Peyer's patch (tissue), 4 donors: ENCODE results near the gene ZDHHC11. TPM values are rescaled to one million over a fixed set of nuclear protein-coding genes. Genes with fewer than 3 reads are reported as not detected.
"Not testable (repeated sequence)": the region's sequence is repeated elsewhere in the genome, so short reads cannot be mapped to it uniquely, and the experiment has no call there.

ENCODE experiments used
- DNase-seq, 3 donors: peaks; one replicate each; pipeline ENCODE4 v3.0.0-alpha.2; 2017 to 2019
- H3K27ac ChIP-seq, 4 donors: fragments of 200-600 bp; sonication (generic); one replicate each; pipeline ENCODE4 v1.5.1; 2016 to 2019
- H3K27me3 ChIP-seq, 2 donors: fragments of 200-600 bp; sonication (generic); one replicate each; pipeline ENCODE4 v1.5.1; 2019
- H3K36me3 ChIP-seq, 3 donors: fragments of 200-600 bp; sonication (generic); one replicate each; pipeline ENCODE4 v1.5.1; 2016 to 2019
- H3K4me1 ChIP-seq, 4 donors: fragments of 200-600 bp; sonication (generic); one replicate each; pipeline ENCODE4 v1.5.1; 2016 to 2019
- H3K4me3 ChIP-seq, 4 donors: fragments of 200-600 bp; sonication (generic); 1 replicate in 3 of 4; 2 replicates in 1 of 4; pipeline ENCODE4 v1.5.1; 2016 to 2019; ENCODE audit warnings: mild to moderate bottlenecking in 1 of 4
- H3K9me3 ChIP-seq, 4 donors: fragments of 200-600 bp; sonication (generic); one replicate each; pipeline ENCODE4 v1.5.1; 2016 to 2019; ENCODE audit warnings: mild to moderate bottlenecking in 1 of 4
- CTCF ChIP-seq, 6 experiments: fragments of 450-650 bp in 4 of 6; fragments of 200-600 bp in 2 of 6; sonication (generic) in 1 of 6; IDR thresholded peaks; one replicate each; pipeline ENCODE4 v1.5.1; 2017 to 2019; ENCODE audit warnings: antibody characterized with exemption in 6 of 6, mild to moderate bottlenecking in 3 of 6, moderate library complexity in 1 of 6
- POLR2A ChIP-seq, 2 donors: fragments of 450-650 bp; IDR thresholded peaks; one replicate each; pipeline ENCODE4 v1.5.1; 2017; ENCODE audit warnings: antibody characterized with exemption in 2 of 2, mild to moderate bottlenecking in 2 of 2, moderate library complexity in 2 of 2
- total RNA-seq, 4 donors: library from RNA; depleted of rRNA; stranded (reverse); fragments of >200 nt; gene quantifications; one replicate each; pipeline ENCODE4 v1.1.0, GENCODE V29; 2016

The ZDHHC11 gene
- total RNA-seq, 4 donors from 2014 or later: 7.7 to 82.5 (median 29.6) TPM

DNA sequence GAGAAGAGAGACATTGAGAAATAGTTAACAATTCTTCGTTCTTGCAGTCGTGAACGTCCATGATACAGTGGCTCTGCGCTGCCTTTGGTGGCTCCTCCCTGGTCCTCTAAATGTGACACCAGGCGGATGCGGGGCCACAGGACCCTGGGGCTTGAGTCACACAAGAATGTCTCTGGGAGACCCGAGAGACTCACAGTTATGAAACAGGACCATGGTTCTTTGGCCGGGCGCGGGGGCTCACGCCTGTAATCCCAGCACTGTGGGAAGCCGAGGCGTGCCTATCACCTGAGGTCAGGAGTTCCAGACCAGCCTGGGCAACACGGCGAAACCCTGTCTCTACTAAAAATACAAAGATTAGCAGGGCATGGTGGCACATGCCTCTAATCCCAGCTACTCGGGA lies 767 bp upstream of the ZDHHC11 start:
- no peaks in the 10 kb centered on the region for H3K27me3 ChIP-seq
- H3K36me3 ChIP-seq: no peaks in the 10 kb centered on the region
- peak in 2 of 3 donors; percentile 34 to 40 for DNase-seq
- no peaks in the 10 kb centered on the region for H3K4me1 ChIP-seq
- H3K27ac ChIP-seq: no peak overlapping the region
- H3K9me3 ChIP-seq: no peaks in the 10 kb centered on the region
- H3K4me3 ChIP-seq: no peak overlapping the region
- TF ChIP-seq POLR2A (IDR thresholded peaks at IDR 0.05): no peak
- no peak for TF ChIP-seq CTCF (IDR thresholded peaks at IDR 0.05)

- Histone ChIP-seq H3K4me3 (no peak overlapping the region), H3K9me3 (no peaks in the 10 kb centered on the region), H3K36me3 (no peaks in the 10 kb centered on the region), H3K4me1 (no peaks in the 10 kb centered on the region), H3K27ac (no peak overlapping the region), H3K27me3 (no peaks in the 10 kb centered on the region)
- no peak for TF ChIP-seq POLR2A (IDR thresholded peaks at IDR 0.05)
- TF ChIP-seq CTCF (IDR thresholded peaks at IDR 0.05): no peak
- DNase-seq: peak in 2 of 3 donors; percentile 42 to 48
Measured at GRCh38 chr5:851076-851475, 290 bp upstream of the ZDHHC11 start.

DNA sequence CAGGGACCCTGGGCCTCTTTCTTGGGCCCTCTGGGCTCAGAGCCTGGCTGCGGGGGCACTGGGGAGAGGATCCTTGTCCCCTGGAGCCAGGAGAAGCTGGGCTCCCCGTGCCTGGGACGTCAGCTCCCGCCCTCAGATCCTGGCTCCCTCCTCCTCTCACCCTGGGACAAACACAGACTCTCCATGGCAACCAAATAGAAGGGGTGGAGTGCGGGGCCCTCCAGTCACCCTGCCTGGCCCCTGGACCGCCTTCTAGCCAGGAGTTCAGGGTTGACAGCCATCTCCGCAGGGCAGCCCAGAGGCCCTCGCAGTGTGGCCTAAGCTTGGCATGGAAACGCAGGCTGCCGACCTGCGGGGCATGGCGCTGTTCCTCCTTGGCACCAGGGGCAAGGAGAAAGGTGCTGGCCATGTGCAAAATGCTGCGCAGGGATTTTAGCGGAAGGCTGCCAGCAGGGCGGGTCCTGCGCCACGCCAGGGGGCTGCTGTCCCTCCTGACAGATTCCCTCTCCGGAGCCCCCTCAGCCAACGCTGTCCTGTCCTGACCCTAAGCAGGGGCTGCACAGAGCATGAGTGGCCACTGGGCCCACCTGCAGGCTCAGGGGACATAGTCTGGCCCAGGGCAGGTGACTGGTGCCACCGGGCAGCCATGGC lies 1.0 kb downstream of the ZDHHC11 start:
- H3K27ac ChIP-seq: no peak overlapping the region
- H3K27me3 ChIP-seq: no peaks in the 10 kb centered on the region
- peak in 2 of 3 donors; percentile 46 to 60 for DNase-seq
- H3K9me3 ChIP-seq: no peaks in the 10 kb centered on the region
- no peaks in the 10 kb centered on the region for H3K4me1 ChIP-seq
- H3K36me3 ChIP-seq: no peaks in the 10 kb centered on the region
- peak overlapping the region in 1 of 4 donors; percentile 30 for H3K4me3 ChIP-seq
- TF ChIP-seq CTCF (IDR thresholded peaks at IDR 0.05): no peak
- no peak for TF ChIP-seq POLR2A (IDR thresholded peaks at IDR 0.05)

DNA sequence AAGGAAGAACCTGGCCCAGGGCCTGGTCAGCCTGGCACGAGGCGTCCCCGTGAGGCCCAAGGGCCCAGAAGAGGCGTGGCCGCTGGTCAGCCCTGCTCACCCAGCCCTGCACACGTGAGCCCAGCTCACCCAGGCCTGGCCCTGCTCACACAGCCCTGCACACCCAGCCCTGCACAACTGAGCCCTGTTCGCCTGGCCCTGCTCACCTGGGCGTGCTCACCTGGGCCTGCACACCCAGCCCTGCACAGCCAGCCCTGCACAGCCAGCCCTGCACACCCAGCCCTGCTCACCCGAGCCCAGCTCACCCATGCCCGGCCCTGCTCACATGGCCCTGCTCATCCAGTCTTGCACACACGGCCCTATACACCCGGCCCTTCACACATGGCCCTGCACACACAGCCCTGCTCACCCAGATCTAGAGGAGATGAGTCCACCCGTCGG lies 2.1 kb downstream of the ZDHHC11 start:
- TF ChIP-seq POLR2A (IDR thresholded peaks at IDR 0.05) (no peak), CTCF (IDR thresholded peaks at IDR 0.05) (no peak)
- Histone ChIP-seq H3K36me3 (no peaks in the 10 kb centered on the region), H3K27me3 (no peaks in the 10 kb centered on the region), H3K4me1 (no peaks in the 10 kb centered on the region), H3K27ac (no peak overlapping the region), H3K9me3 (no peaks in the 10 kb centered on the region), H3K4me3 (no peak overlapping the region)
- peak in 2 of 3 donors; percentile 27 to 36 for DNase-seq

- not testable (repeated sequence) for H3K27me3 ChIP-seq, H3K27ac ChIP-seq, H3K9me3 ChIP-seq, H3K36me3 ChIP-seq, H3K4me1 ChIP-seq, DNase-seq, H3K4me3 ChIP-seq
Measured at GRCh38 chr5:847736-848135, 3.0 kb downstream of the ZDHHC11 start.

DNA sequence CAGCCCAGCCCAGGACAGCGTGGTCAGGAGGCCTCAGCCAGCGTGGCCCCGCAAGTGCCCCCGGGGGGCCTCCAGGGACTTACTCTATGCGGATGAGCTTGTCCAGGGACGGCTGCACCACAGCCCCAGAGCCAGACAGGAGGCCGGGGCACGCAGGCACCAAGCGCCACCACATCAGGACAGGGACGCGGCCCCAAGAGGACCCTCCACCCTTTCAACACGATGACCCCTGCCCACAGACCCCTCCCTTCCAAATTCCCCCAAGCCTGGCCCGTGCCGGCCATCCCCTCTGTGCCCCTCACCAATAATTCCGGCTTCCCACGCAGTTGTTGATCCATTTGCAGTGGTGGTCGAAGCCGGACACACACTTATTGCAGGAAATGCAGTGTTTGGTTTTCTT lies 3.6 kb downstream of the ZDHHC11 start:
- DNase-seq: not testable (repeated sequence)

DNA sequence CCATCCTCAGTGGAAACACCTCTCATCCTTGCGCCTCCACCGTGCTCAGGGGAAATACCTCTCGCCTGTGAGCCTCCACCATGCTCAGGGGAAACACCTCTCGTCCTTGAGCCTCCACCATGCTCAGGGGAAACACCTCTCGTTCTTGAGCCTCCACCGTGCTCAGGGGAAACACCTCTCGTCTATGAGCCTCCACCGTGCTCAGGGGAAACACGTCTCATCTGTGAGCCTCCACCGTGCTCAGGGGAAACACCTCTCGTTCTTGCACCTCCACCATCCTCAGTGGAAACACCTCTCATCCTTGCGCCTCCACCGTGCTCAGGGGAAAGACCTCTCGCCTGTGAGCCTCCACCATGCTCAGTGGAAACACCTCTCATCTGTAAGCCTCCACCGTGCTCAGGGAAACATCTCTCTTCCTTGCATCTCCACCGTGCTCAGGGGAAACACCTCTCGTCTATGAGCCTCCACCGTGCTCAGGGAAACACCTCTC lies 4.1 kb downstream of the ZDHHC11 start:
- H3K36me3 ChIP-seq, H3K4me3 ChIP-seq, H3K27ac ChIP-seq, H3K27me3 ChIP-seq, H3K4me1 ChIP-seq, H3K9me3 ChIP-seq: not testable (repeated sequence)
- DNase-seq: peak in 2 of 3 donors; percentile 34 to 38

More for the DNA sequence above, 3.6 kb downstream of the ZDHHC11 start:
- not testable (repeated sequence) for H3K27me3 ChIP-seq, H3K9me3 ChIP-seq, H3K4me3 ChIP-seq, H3K27ac ChIP-seq, H3K4me1 ChIP-seq, H3K36me3 ChIP-seq

- H3K4me3 ChIP-seq, DNase-seq, H3K4me1 ChIP-seq, H3K36me3 ChIP-seq, H3K27ac ChIP-seq, H3K9me3 ChIP-seq, H3K27me3 ChIP-seq: not testable (repeated sequence)
Measured at GRCh38 chr5:845676-846601, 4.8 kb downstream of the ZDHHC11 start.

DNA sequence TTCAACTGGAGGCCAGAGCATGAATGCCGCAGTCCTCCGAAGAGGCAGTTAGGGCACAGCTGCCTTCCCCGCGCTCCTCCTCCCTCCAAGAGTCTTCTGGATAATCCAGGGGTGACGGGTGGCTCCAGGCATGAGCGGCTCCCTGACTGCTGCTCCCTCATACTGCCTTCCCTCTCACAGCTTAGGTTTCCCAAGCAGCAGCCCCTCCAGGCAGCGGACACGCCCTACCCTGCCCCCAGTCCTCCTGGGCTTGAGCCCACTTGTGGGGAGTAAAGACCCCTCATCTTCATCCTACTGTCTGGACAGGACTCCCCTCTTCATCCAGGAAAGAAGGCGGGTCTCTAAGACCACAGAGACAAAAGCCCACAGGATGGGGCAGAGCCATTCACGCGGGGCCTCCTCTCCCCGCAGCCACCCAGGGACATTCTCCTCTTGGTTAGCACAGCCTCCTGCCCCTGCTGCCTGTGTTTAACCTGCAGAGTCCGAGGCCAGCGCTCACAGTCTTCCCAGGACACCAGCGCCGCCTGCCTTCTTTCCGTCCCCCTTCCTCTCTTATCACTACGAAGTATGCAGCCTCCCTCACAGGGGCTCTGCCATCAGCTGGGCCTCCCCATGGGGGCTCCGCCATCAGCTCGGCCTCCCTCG lies 5.6 kb downstream of the ZDHHC11 start:
- DNase-seq: peak in 2 of 3 donors; percentile 44 to 46
- not testable (repeated sequence) for H3K27ac ChIP-seq

GRCh38 chr5:844426-844825 lies 6.4 kb downstream of the ZDHHC11 start:
- H3K9me3 ChIP-seq, H3K4me1 ChIP-seq, H3K36me3 ChIP-seq, H3K4me3 ChIP-seq, H3K27ac ChIP-seq, H3K27me3 ChIP-seq: not testable (repeated sequence)
- DNase-seq: peak in 2 of 3 donors; percentile 39 to 47

More for the DNA sequence above, 5.6 kb downstream of the ZDHHC11 start:
- H3K36me3 ChIP-seq, H3K9me3 ChIP-seq, H3K27me3 ChIP-seq, H3K4me1 ChIP-seq, H3K4me3 ChIP-seq: not testable (repeated sequence)
